Measurements from ENCODE around the gene ABLIM2.

Gene ABLIM2

GRCh38 chr4:8157496-8157895 lies 1.1 kb downstream of the ABLIM2 start:
- Histone ChIP-seq H2AFZ (ENCODE audit: low read length) (no peak overlapping the region), H3K4me2 (ENCODE audit: low read depth, low read length) (no peak overlapping the region), H4K20me1 (ENCODE audit: insufficient read depth, low read length) (no peaks in the 10 kb centered on the region), H3K4me3 (ENCODE audit: low read length) (no peak overlapping the region), H3K4me1 (ENCODE audit: low read length) (no peaks in the 10 kb centered on the region), H3K36me3 (replicated peaks; ENCODE audit: insufficient read depth, low read length) (no peaks in the 10 kb centered on the region), H3K79me2 (ENCODE audit: low read length) (no peaks in the 10 kb centered on the region), H3K9me2 (replicated peaks; ENCODE audit: insufficient read depth, low read length) (no peaks in the 10 kb centered on the region), H3F3A (ENCODE audit: insufficient read depth, low read length) (no peaks in the 10 kb centered on the region), H3K27ac (ENCODE audit: low read length) (no peak overlapping the region), H3K27me3 (replicated peaks; ENCODE audit: insufficient read depth, low read length) (peaks cover 57% of the 10 kb centered on the region), H3K9ac (ENCODE audit: low read length) (no peak overlapping the region), H3K9me3 (replicated peaks; ENCODE audit: insufficient read depth, low read length) (no peaks in the 10 kb centered on the region)
- no peak for DNase-seq
- no peak for TF ChIP-seq EZH2phosphoT487 (IDR thresholded peaks at IDR 0.05; ENCODE audit: low read length)
- TF ChIP-seq CTCF (IDR thresholded peaks at IDR 0.05; ENCODE audit: low read length), result no peak
- TF ChIP-seq EZH2 (optimal IDR thresholded peaks at IDR 0.05; ENCODE audit: low read depth, low read length), result no peak

GRCh38 chr4:8156617-8157016 lies 2.0 kb downstream of the ABLIM2 start:
- DNase-seq, result no peak
- H4K20me1 ChIP-seq (ENCODE audit: insufficient read depth, low read length), result no peaks in the 10 kb centered on the region
- no peaks in the 10 kb centered on the region for H3F3A ChIP-seq (ENCODE audit: insufficient read depth, low read length)
- no peak overlapping the region for H3K27ac ChIP-seq (ENCODE audit: low read length)
- H3K9me3 ChIP-seq (replicated peaks; ENCODE audit: insufficient read depth, low read length), result no peaks in the 10 kb centered on the region
- no peaks in the 10 kb centered on the region for H3K4me1 ChIP-seq (ENCODE audit: low read length)
- peaks cover 66% of the 10 kb centered on the region for H3K27me3 ChIP-seq (replicated peaks; ENCODE audit: insufficient read depth, low read length)
- TF ChIP-seq EZH2 (optimal IDR thresholded peaks at IDR 0.05; ENCODE audit: low read depth, low read length) (no peak), EZH2phosphoT487 (IDR thresholded peaks at IDR 0.05; ENCODE audit: low read length) (no peak), CTCF (IDR thresholded peaks at IDR 0.05; ENCODE audit: low read length) (no peak)
- no peak overlapping the region for H3K4me2 ChIP-seq (ENCODE audit: low read depth, low read length)
- no peaks in the 10 kb centered on the region for H3K9me2 ChIP-seq (replicated peaks; ENCODE audit: insufficient read depth, low read length)
- H3K36me3 ChIP-seq (replicated peaks; ENCODE audit: insufficient read depth, low read length), result no peaks in the 10 kb centered on the region
- no peaks in the 10 kb centered on the region for H3K79me2 ChIP-seq (ENCODE audit: low read length)
- H3K4me3 ChIP-seq (ENCODE audit: low read length), result no peak overlapping the region
- H2AFZ ChIP-seq (ENCODE audit: low read length), result no peak overlapping the region
- no peak overlapping the region for H3K9ac ChIP-seq (ENCODE audit: low read length)

GRCh38 chr4:8155660-8156421 lies 2.8 kb downstream of the ABLIM2 start:
- no peak overlapping the region for H3K9ac ChIP-seq (ENCODE audit: low read length)
- no peaks in the 10 kb centered on the region for H3F3A ChIP-seq (ENCODE audit: insufficient read depth, low read length)
- peaks cover 70% of the 10 kb centered on the region for H3K27me3 ChIP-seq (replicated peaks; ENCODE audit: insufficient read depth, low read length)
- H3K4me1 ChIP-seq (ENCODE audit: low read length), result no peaks in the 10 kb centered on the region
- no peaks in the 10 kb centered on the region for H3K79me2 ChIP-seq (ENCODE audit: low read length)
- DNase-seq, result no peak
- H4K20me1 ChIP-seq (ENCODE audit: insufficient read depth, low read length), result no peaks in the 10 kb centered on the region
- no peaks in the 10 kb centered on the region for H3K36me3 ChIP-seq (replicated peaks; ENCODE audit: insufficient read depth, low read length)
- H3K4me2 ChIP-seq (ENCODE audit: low read depth, low read length), result no peak overlapping the region
- TF ChIP-seq EZH2phosphoT487 (IDR thresholded peaks at IDR 0.05; ENCODE audit: low read length), result no peak
- no peak for TF ChIP-seq EZH2 (optimal IDR thresholded peaks at IDR 0.05; ENCODE audit: low read depth, low read length)
- no peak for TF ChIP-seq CTCF (IDR thresholded peaks at IDR 0.05; ENCODE audit: low read length)
- H3K9me2 ChIP-seq (replicated peaks; ENCODE audit: insufficient read depth, low read length), result no peaks in the 10 kb centered on the region
- no peak overlapping the region for H3K4me3 ChIP-seq (ENCODE audit: low read length)
- H3K27ac ChIP-seq (ENCODE audit: low read length), result no peak overlapping the region
- no peaks in the 10 kb centered on the region for H3K9me3 ChIP-seq (replicated peaks; ENCODE audit: insufficient read depth, low read length)
- H2AFZ ChIP-seq (ENCODE audit: low read length), result no peak overlapping the region
